AG04450 (cell line): Measurements from ENCODE around the gene CFAP46. TPM values are rescaled to one million over a fixed set of nuclear protein-coding genes. Genes with fewer than 3 reads are reported as not detected.

Experiments used
- CTCF ChIA-PET: fragments of 300-600, 350-600 bp; formaldehyde crosslinking; extraction: SDS; loops from one replicate; lab custom pipeline; 2022; ENCODE audit warnings: antibody characterized with exemption, inconsistent platforms; lab: Charles Lee
- POLR2A ChIA-PET: fragments of 350-600 bp; formaldehyde crosslinking; extraction: SDS; loops from one replicate; lab custom pipeline; 2021; ENCODE audit warnings: antibody characterized with exemption, inconsistent platforms; lab: Yijun Ruan, JAX
- DNase-seq: peaks from one replicate; pipeline ENCODE4 v3.0.0-alpha.2; 2011; ENCODE audit warnings: low read depth, low spot score
- H3K27ac ChIP-seq: one replicate; pipeline ENCODE4 v1.5.1; 2012; ENCODE audit warnings: low read depth, low read length, control low read depth
- H3K27me3 ChIP-seq: one replicate; pipeline ENCODE4 v1.6.0; 2012; ENCODE audit warnings: low read length; ENCODE audit not compliant: control insufficient read depth, insufficient read depth
- H3K4me3 ChIP-seq: 2 replicates; pipeline ENCODE4 v1.5.1; 2011; ENCODE audit warnings: mild to moderate bottlenecking, low read depth, low read length, control low read depth
- H3K9me3 ChIP-seq: 2 replicates; pipeline ENCODE4 v1.5.1; 2012; ENCODE audit warnings: low read length; ENCODE audit not compliant: control insufficient read depth, insufficient read depth
- CTCF ChIP-seq: IDR thresholded peaks from 2 replicates; pipeline ENCODE4 v1.5.1; 2011; ENCODE audit warnings: low read depth, low read length, control low read depth, inconsistent platforms
- polyA plus RNA-seq: library from polyadenylated mRNA; depleted of rRNA; stranded (reverse); fragments of >200 nt; gene quantifications from 2 replicates; pipeline ENCODE4 v1.2.3, GENCODE V29; 2011

CFAP46 gene
- polyA plus RNA-seq, 1 experiment, result 2.7 TPM

GRCh38 chr10:132841615-132841975 is 100.8 kb downstream of the CFAP46 start:
- no peaks in the 10 kb centered on the region for H3K27me3 ChIP-seq
- peaks cover 65% of the 10 kb centered on the region for H3K9me3 ChIP-seq
- TF ChIP-seq CTCF, result no peak
- ChIA-PET POLR2A (no interaction called here), CTCF (no interaction called here)
- no peak for DNase-seq
- no peak overlapping the region for H3K4me3 ChIP-seq
- H3K27ac ChIP-seq, result no peak overlapping the region

- CTCF ChIA-PET, result no interaction called here
- Histone ChIP-seq H3K9me3 (peaks cover 71% of the 10 kb centered on the region), H3K4me3 (no peak overlapping the region), H3K27me3 (no peaks in the 10 kb centered on the region), H3K27ac (no peak overlapping the region)
- TF ChIP-seq CTCF, result no peak
- DNase-seq, result no peak
- POLR2A ChIA-PET, result no interaction called here
These were observed 101.4 kb downstream of the CFAP46 start for GRCh38 chr10:132840698-132841614.

GRCh38 chr10:132839061-132839460 is 103.3 kb downstream of the CFAP46 start:
- no peaks in the 10 kb centered on the region for H3K27me3 ChIP-seq
- POLR2A ChIA-PET, result no interaction called here
- H3K9me3 ChIP-seq, result peaks cover 75% of the 10 kb centered on the region
- no peak for DNase-seq
- CTCF ChIA-PET, result no interaction called here
- TF ChIP-seq CTCF, result no peak
- no peak overlapping the region for H3K27ac ChIP-seq
- H3K4me3 ChIP-seq, result no peak overlapping the region

- Histone ChIP-seq H3K4me3 (no peak overlapping the region), H3K27ac (no peak overlapping the region), H3K9me3 (peaks cover 72% of the 10 kb centered on the region), H3K27me3 (peaks cover 4% of the 10 kb centered on the region)
- ChIA-PET POLR2A (no interaction called here), CTCF (no interaction called here)
- DNase-seq, result no peak
- no peak for TF ChIP-seq CTCF
These were observed 103.9 kb downstream of the CFAP46 start for GRCh38 chr10:132838346-132838970.

- peaks cover 4% of the 10 kb centered on the region for H3K27me3 ChIP-seq
- CTCF ChIA-PET, result no interaction called here
- no peak for DNase-seq
These were observed 104.5 kb downstream of the CFAP46 start for GRCh38 chr10:132837905-132838304.

More at GRCh38 chr10:132837905-132838304, 104.5 kb downstream of the CFAP46 start:
- POLR2A ChIA-PET, result no interaction called here
- no peak for TF ChIP-seq CTCF
- Histone ChIP-seq H3K9me3 (peaks cover 66% of the 10 kb centered on the region), H3K4me3 (no peak overlapping the region), H3K27ac (no peak overlapping the region)
